GM12878 (cell line): Measurements from ENCODE around the gene HLA-DQB1. TPM values are rescaled to one million over a fixed set of nuclear protein-coding genes. Genes with fewer than 3 reads are reported as not detected.

Experiments used
- BHLHE40 ChIP-seq, 2 experiments: fragments of 450-650 bp in 1 of 2; IDR thresholded peaks; 2 replicates each; pipeline ENCODE4 v1.6.1; 2011 to 2017; ENCODE audit warnings: low read depth in 2 of 2, borderline replicate concordance in 1 of 2, improper control_type of control experiment in 1 of 2, low read length in 1 of 2, mild to moderate bottlenecking in 1 of 2
- CBFB ChIP-seq: IDR thresholded peaks from 2 replicates; pipeline ENCODE4 v1.6.1; 2016; ENCODE audit warnings: antibody characterized with exemption, low read depth
- EED ChIP-seq: sonication (generic); IDR thresholded peaks from 2 replicates; pipeline ENCODE4 v1.6.1; 2016; ENCODE audit warnings: antibody characterized with exemption, low read depth
- ELK1 ChIP-seq: IDR thresholded peaks from 2 replicates; pipeline ENCODE4 v1.6.1; 2012; ENCODE audit warnings: low read depth, low read length, improper control_type of control experiment
- ESRRA ChIP-seq: IDR thresholded peaks from 2 replicates; pipeline ENCODE4 v1.6.1; 2012; ENCODE audit warnings: mild to moderate bottlenecking, low read length, improper control_type of control experiment
- FOXM1 ChIP-seq: IDR thresholded peaks from 2 replicates; pipeline ENCODE4 v1.6.1; 2012; ENCODE audit warnings: low read depth, mild to moderate bottlenecking, inconsistent platforms, low read length, moderate library complexity
- HDAC6 ChIP-seq: fragments of 200-600 bp; sonication (generic); IDR thresholded peaks from one replicate; pipeline ENCODE4 v1.8.0; 2017; ENCODE audit warnings: antibody characterized with exemption; ENCODE audit not compliant: unreplicated experiment
- MYC ChIP-seq: IDR thresholded peaks from 2 replicates; pipeline ENCODE4 v1.6.1; 2011; ENCODE audit warnings: mild to moderate bottlenecking, low read length, moderate library complexity, inconsistent platforms; ENCODE audit not compliant: insufficient read depth, insufficient replicate concordance, insufficient read length, severe bottlenecking
- NFYB ChIP-seq: IDR thresholded peaks from 2 replicates; pipeline ENCODE4 v1.6.1; 2011; ENCODE audit warnings: low read depth, mild to moderate bottlenecking, low read length, improper control_type of control experiment, moderate library complexity; ENCODE audit not compliant: insufficient read depth
- NR2F1 ChIP-seq: fragments of 450-650 bp; conservative IDR thresholded peaks from 2 replicates; pipeline ENCODE4 v1.6.1; 2017; ENCODE audit warnings: mild to moderate bottlenecking
- PAX8 ChIP-seq: fragments of 450-650 bp; IDR thresholded peaks from 2 replicates; pipeline ENCODE4 v1.6.1; 2017; ENCODE audit warnings: mild to moderate bottlenecking, moderate library complexity
- PML ChIP-seq: IDR thresholded peaks from 2 replicates; pipeline ENCODE4 v1.6.1; 2012; ENCODE audit warnings: low read length, inconsistent platforms
- POLR2AphosphoS5 ChIP-seq: IDR thresholded peaks from 2 replicates; pipeline ENCODE4 v1.6.1; 2011; ENCODE audit warnings: mild to moderate bottlenecking, low read length, inconsistent platforms
- RFX5 ChIP-seq: IDR thresholded peaks from 2 replicates; pipeline ENCODE4 v1.6.1; 2011; ENCODE audit warnings: low read depth, low read length, improper control_type of control experiment
- SMARCA5 ChIP-seq: fragments of 450-650 bp; IDR thresholded peaks from 2 replicates; pipeline ENCODE4 v1.6.1; 2017; ENCODE audit warnings: mild to moderate bottlenecking
- SP1 ChIP-seq: IDR thresholded peaks from one replicate; pipeline ENCODE4 v1.6.1; 2011; ENCODE audit warnings: low read depth, low read length
- STAT1 ChIP-seq: fragments of 450-650 bp; conservative IDR thresholded peaks from 2 replicates; pipeline ENCODE4 v1.6.1; 2014; ENCODE audit warnings: antibody characterized with exemption, mild to moderate bottlenecking
- WRNIP1 ChIP-seq: IDR thresholded peaks from 2 replicates; pipeline ENCODE4 v1.6.1; 2011; ENCODE audit warnings: low read depth, low read length, improper control_type of control experiment, borderline replicate concordance
- ZBED1 ChIP-seq: IDR thresholded peaks from 2 replicates; pipeline ENCODE4 v1.6.1; 2016; ENCODE audit warnings: borderline replicate concordance
- ZNF24 ChIP-seq: fragments of 450-650 bp; IDR thresholded peaks from 2 replicates; pipeline ENCODE4 v1.6.1; 2017; ENCODE audit warnings: antibody characterized with exemption, mild to moderate bottlenecking
- ZNF384 ChIP-seq: IDR thresholded peaks from 2 replicates; pipeline ENCODE4 v1.6.1; 2012; ENCODE audit warnings: low read depth, mild to moderate bottlenecking, low read length, improper control_type of control experiment, borderline replicate concordance
- ZNF622 ChIP-seq: fragments of 450-650 bp; IDR thresholded peaks from 2 replicates; pipeline ENCODE4 v1.6.1; 2017; ENCODE audit warnings: mild to moderate bottlenecking, inconsistent platforms
- ZSCAN29 ChIP-seq: fragments of 450-650 bp; IDR thresholded peaks from 2 replicates; pipeline ENCODE4 v1.6.1; 2017; ENCODE audit warnings: mild to moderate bottlenecking, moderate library complexity
- polyA plus RNA-seq, 11 experiments: library from polyadenylated mRNA; depleted of rRNA in 4 of 11; unstranded in 6 of 11; stranded (reverse) in 5 of 11; fragments of >200 nt; fragmentation: Nextera tagmentation in 4 of 11; fragmentation: Illumina TruSeq in 1 of 11; extraction: Ambion mirVana in 4 of 11; extraction: Trizol in 1 of 11; gene quantifications; 1 replicate in 1 of 11; 2 replicates in 10 of 11; pipeline versions ENCODE4 v1.2.1 to v1.2.3, GENCODE V29; 2011 to 2016; ENCODE audit warnings: inconsistent platforms in 2 of 11, missing spikeins in 2 of 11, low read depth in 1 of 11
- total RNA-seq, 4 experiments: library from RNA; depleted of rRNA in 3 of 4; stranded (reverse); fragments of >200 nt in 3 of 4; fragmentation: Illumina TruSeq in 1 of 4; extraction: Trizol in 1 of 4; gene quantifications; 2 replicates each; pipeline versions ENCODE4 v1.2.1 to v1.2.3, GENCODE V29; 2013 to 2021
- TF ChIP-seq, protein P1 (sequence below), 3 experiments: IDR thresholded peaks in 2 of 3; conservative IDR thresholded peaks in 1 of 3; 2 replicates each; pipeline ENCODE4 v1.5.1; 2011; ENCODE audit warnings: low read depth in 3 of 3, low read length in 3 of 3, mild to moderate bottlenecking in 3 of 3, control low read depth in 2 of 3, moderate library complexity in 2 of 3, inconsistent platforms in 1 of 3, mixed read lengths in 1 of 3; ENCODE audit not compliant: control insufficient read depth in 2 of 3, insufficient read depth in 1 of 3; ENCODE audit errors: extremely low read depth in 1 of 3
- TF ChIP-seq, protein P2 (sequence below): IDR thresholded peaks from 2 replicates; pipeline ENCODE4 v1.6.1; 2011; ENCODE audit warnings: low read depth, low read length, improper control_type of control experiment, borderline replicate concordance

The HLA-DQB1 gene
- total and polyA plus RNA-seq, 10 of the 15 experiments (the other 5 are each of a cell fraction or from before 2014, with no cell fraction given), result 38.1 to 403 (median 91.4) TPM

- TF ChIP-seq, protein P1, sequence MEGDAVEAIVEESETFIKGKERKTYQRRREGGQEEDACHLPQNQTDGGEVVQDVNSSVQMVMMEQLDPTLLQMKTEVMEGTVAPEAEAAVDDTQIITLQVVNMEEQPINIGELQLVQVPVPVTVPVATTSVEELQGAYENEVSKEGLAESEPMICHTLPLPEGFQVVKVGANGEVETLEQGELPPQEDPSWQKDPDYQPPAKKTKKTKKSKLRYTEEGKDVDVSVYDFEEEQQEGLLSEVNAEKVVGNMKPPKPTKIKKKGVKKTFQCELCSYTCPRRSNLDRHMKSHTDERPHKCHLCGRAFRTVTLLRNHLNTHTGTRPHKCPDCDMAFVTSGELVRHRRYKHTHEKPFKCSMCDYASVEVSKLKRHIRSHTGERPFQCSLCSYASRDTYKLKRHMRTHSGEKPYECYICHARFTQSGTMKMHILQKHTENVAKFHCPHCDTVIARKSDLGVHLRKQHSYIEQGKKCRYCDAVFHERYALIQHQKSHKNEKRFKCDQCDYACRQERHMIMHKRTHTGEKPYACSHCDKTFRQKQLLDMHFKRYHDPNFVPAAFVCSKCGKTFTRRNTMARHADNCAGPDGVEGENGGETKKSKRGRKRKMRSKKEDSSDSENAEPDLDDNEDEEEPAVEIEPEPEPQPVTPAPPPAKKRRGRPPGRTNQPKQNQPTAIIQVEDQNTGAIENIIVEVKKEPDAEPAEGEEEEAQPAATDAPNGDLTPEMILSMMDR (IDR thresholded peaks at IDR 0.05 in 2 of 3, conservative IDR thresholded peaks at IDR 0.05 in 1 of 3; ENCODE audit: control insufficient read depth in 2 of 3, extremely low read depth in 1 of 3, insufficient read depth in 1 of 3, low read depth in 3 of 3, low read length in 3 of 3), result no peak
- TF ChIP-seq ZBED1 (peak; percentile 74; the same call in 1 of the 2 replicates), ESRRA (no peak), ZNF24 (no peak), FOXM1 (peak; percentile 40; the same call in 1 of the 2 replicates), ZNF622 (no peak), ZSCAN29 (no peak), EED (peak; percentile 80), MYC (no peak), POLR2AphosphoS5 (peak; percentile 95), HDAC6 (no peak), SMARCA5 (no peak), WRNIP1 (no peak), ELK1 (no peak), SP1 (no peak), ZNF384 (no peak), CBFB (0 out of 2 replicates have a peak, but pooled peaks have one; percentile 31), NR2F1 (peak; percentile 42; the same call in 1 of the 2 replicates), BHLHE40 (IDR thresholded peaks at IDR 0.05; ENCODE audit: borderline replicate concordance in 1 of 2, low read depth in 2 of 2, low read length in 1 of 2) (peak; percentile 23 to 79; a peak in 2 of 4 replicates), NFYB (peak; percentile 81), PML (peak; percentile 83), RFX5 (peak; percentile 98), PAX8 (no peak), STAT1 (no peak)
- TF ChIP-seq, protein P2, sequence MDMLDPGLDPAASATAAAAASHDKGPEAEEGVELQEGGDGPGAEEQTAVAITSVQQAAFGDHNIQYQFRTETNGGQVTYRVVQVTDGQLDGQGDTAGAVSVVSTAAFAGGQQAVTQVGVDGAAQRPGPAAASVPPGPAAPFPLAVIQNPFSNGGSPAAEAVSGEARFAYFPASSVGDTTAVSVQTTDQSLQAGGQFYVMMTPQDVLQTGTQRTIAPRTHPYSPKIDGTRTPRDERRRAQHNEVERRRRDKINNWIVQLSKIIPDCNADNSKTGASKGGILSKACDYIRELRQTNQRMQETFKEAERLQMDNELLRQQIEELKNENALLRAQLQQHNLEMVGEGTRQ, result no peak
Observed at GRCh38 chr6:32609731-32610640, 56.5 kb downstream of the HLA-DQB1 start (continued).
